K562 (cell line): ENCODE results near the gene GEMIN5. TPM values are rescaled to one million over a fixed set of nuclear protein-coding genes. Genes with fewer than 3 reads are reported as not detected.

Source experiments
- BRD9 ChIP-seq: fragments of 450-650 bp; IDR thresholded peaks from 2 replicates; pipeline ENCODE4 v1.6.1; 2018; ENCODE audit warnings: low read depth; ENCODE audit not compliant: partially characterized antibody
- CBFA2T2 ChIP-seq: fragments of 450-650 bp; conservative IDR thresholded peaks from 2 replicates; pipeline ENCODE4 v1.6.1; 2017; ENCODE audit warnings: mild to moderate bottlenecking
- GTF2E2 ChIP-seq: fragments of 200-800 bp; sonication (Bioruptor generic); IDR thresholded peaks from 2 replicates; pipeline ENCODE4 v1.6.1; 2016; ENCODE audit warnings: missing genetic modification characterization, missing compliant biosample characterization
- HDAC3 ChIP-seq: fragments of 450-650 bp; IDR thresholded peaks from 2 replicates; pipeline ENCODE4 v1.6.1; 2018; ENCODE audit warnings: borderline replicate concordance, mild to moderate bottlenecking, moderate library complexity; ENCODE audit not compliant: partially characterized antibody
- NFE2 ChIP-seq: IDR thresholded peaks from 2 replicates; pipeline ENCODE4 v1.6.1; 2014; ENCODE audit warnings: antibody characterized with exemption, low read depth
- NR3C1 ChIP-seq: sonication (generic); formaldehyde crosslinking; IDR thresholded peaks from 2 replicates; pipeline ENCODE4 v1.8.1; 2022; ENCODE audit warnings: missing genetic modification reagents
- POLR2G ChIP-seq: fragments of 200-400 bp; formaldehyde crosslinking; IDR thresholded peaks from 2 replicates; pipeline ENCODE4 v1.6.1; 2017; ENCODE audit warnings: low read depth, mild to moderate bottlenecking, antibody characterized with exemption, low read length, moderate library complexity
- RBM22 ChIP-seq: fragments of 200-400 bp; formaldehyde crosslinking; IDR thresholded peaks from 2 replicates; pipeline ENCODE4 v1.6.1; 2018; ENCODE audit warnings: low read length, low read depth; ENCODE audit not compliant: poor library complexity, severe bottlenecking
- TBP ChIP-seq: optimal IDR thresholded peaks from 2 replicates; pipeline ENCODE3; 2011; ENCODE audit warnings: low read depth, low read length, improper control_type of control experiment
- ZBTB33 ChIP-seq: sonication (generic); formaldehyde crosslinking; IDR thresholded peaks from 2 replicates; pipeline ENCODE4 v1.8.1; 2023; ENCODE audit warnings: mild to moderate bottlenecking, missing genetic modification reagents
- ZNF133 ChIP-seq: fragments of 250-450 bp; sonication (Bioruptor Pico); IDR thresholded peaks from 2 replicates; pipeline ENCODE4 v1.4.0; 2020; ENCODE audit warnings: mild to moderate bottlenecking
- ZNF197 ChIP-seq: fragments of 200-800 bp; sonication (Bioruptor generic); IDR thresholded peaks from 2 replicates; pipeline ENCODE4 v1.6.1; 2016; ENCODE audit warnings: low read depth, missing genetic modification characterization, missing compliant biosample characterization
- ZNF507 ChIP-seq: conservative IDR thresholded peaks from 2 replicates; pipeline ENCODE4 v1.6.1; 2017; ENCODE audit warnings: missing genetic modification characterization, missing compliant biosample characterization
- polyA plus RNA-seq, 8 experiments: library from polyadenylated mRNA; depleted of rRNA in 4 of 8; stranded (reverse) in 5 of 8; unstranded in 3 of 8; fragments of >200 nt; fragmentation: Nextera tagmentation in 2 of 8; fragmentation: Illumina TruSeq in 1 of 8; extraction: Ambion mirVana in 2 of 8; extraction: Trizol in 1 of 8; gene quantifications; 2 replicates each; pipeline versions ENCODE4 v1.2.1 to v1.2.3, GENCODE V29; 2011 to 2014; ENCODE audit warnings: inconsistent platforms in 1 of 8, missing spikeins in 1 of 8
- total RNA-seq, 7 experiments: library from RNA; depleted of rRNA in 6 of 7; stranded (reverse); fragments of >200 nt in 6 of 7; fragmentation: Illumina TruSeq in 2 of 7; extraction: Trizol in 2 of 7; gene quantifications; 2 replicates each; pipeline versions ENCODE4 v1.2.1 to v1.2.3, GENCODE V29; 2011 to 2021; ENCODE audit warnings: low replicate concordance in 1 of 7
- TF ChIP-seq, protein P1 (sequence below): fragments of 450-650 bp; IDR thresholded peaks from 2 replicates; pipeline ENCODE4 v1.6.1; 2017; ENCODE audit warnings: mild to moderate bottlenecking, moderate library complexity
- TF ChIP-seq, protein P2 (sequence below), 2 experiments: fragments of 450-650 bp; IDR thresholded peaks; 2 replicates each; pipeline ENCODE4 v1.6.1; 2016; ENCODE audit warnings: mild to moderate bottlenecking in 2 of 2, borderline replicate concordance in 1 of 2, low read depth in 1 of 2, moderate library complexity in 1 of 2

The GEMIN5 gene
- total and polyA plus RNA-seq, 9 of the 15 experiments (the other 6 are each of a cell fraction or from before 2014, with no cell fraction given): 10.3 to 48.2 (median 34.7) TPM

- TF ChIP-seq ZBTB33 (CRISPR knock-in tag) (peak; percentile 71), ZNF133 (CRISPR knock-in tag) (no peak), NR3C1 (CRISPR knock-in tag) (no peak; the same call in 1 of the 2 replicates), HDAC3 (no peak), TBP (peak; percentile 68), NFE2 (no peak), BRD9 (no peak), RBM22 (no peak), ZNF507 (tag) (no peak), POLR2G (peak; percentile 87), CBFA2T2 (no peak), ZNF197 (CRISPR knock-in tag) (no peak), GTF2E2 (no peak)
- TF ChIP-seq, protein P1, sequence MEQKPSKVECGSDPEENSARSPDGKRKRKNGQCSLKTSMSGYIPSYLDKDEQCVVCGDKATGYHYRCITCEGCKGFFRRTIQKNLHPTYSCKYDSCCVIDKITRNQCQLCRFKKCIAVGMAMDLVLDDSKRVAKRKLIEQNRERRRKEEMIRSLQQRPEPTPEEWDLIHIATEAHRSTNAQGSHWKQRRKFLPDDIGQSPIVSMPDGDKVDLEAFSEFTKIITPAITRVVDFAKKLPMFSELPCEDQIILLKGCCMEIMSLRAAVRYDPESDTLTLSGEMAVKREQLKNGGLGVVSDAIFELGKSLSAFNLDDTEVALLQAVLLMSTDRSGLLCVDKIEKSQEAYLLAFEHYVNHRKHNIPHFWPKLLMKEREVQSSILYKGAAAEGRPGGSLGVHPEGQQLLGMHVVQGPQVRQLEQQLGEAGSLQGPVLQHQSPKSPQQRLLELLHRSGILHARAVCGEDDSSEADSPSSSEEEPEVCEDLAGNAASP: no peak
- TF ChIP-seq, protein P2, sequence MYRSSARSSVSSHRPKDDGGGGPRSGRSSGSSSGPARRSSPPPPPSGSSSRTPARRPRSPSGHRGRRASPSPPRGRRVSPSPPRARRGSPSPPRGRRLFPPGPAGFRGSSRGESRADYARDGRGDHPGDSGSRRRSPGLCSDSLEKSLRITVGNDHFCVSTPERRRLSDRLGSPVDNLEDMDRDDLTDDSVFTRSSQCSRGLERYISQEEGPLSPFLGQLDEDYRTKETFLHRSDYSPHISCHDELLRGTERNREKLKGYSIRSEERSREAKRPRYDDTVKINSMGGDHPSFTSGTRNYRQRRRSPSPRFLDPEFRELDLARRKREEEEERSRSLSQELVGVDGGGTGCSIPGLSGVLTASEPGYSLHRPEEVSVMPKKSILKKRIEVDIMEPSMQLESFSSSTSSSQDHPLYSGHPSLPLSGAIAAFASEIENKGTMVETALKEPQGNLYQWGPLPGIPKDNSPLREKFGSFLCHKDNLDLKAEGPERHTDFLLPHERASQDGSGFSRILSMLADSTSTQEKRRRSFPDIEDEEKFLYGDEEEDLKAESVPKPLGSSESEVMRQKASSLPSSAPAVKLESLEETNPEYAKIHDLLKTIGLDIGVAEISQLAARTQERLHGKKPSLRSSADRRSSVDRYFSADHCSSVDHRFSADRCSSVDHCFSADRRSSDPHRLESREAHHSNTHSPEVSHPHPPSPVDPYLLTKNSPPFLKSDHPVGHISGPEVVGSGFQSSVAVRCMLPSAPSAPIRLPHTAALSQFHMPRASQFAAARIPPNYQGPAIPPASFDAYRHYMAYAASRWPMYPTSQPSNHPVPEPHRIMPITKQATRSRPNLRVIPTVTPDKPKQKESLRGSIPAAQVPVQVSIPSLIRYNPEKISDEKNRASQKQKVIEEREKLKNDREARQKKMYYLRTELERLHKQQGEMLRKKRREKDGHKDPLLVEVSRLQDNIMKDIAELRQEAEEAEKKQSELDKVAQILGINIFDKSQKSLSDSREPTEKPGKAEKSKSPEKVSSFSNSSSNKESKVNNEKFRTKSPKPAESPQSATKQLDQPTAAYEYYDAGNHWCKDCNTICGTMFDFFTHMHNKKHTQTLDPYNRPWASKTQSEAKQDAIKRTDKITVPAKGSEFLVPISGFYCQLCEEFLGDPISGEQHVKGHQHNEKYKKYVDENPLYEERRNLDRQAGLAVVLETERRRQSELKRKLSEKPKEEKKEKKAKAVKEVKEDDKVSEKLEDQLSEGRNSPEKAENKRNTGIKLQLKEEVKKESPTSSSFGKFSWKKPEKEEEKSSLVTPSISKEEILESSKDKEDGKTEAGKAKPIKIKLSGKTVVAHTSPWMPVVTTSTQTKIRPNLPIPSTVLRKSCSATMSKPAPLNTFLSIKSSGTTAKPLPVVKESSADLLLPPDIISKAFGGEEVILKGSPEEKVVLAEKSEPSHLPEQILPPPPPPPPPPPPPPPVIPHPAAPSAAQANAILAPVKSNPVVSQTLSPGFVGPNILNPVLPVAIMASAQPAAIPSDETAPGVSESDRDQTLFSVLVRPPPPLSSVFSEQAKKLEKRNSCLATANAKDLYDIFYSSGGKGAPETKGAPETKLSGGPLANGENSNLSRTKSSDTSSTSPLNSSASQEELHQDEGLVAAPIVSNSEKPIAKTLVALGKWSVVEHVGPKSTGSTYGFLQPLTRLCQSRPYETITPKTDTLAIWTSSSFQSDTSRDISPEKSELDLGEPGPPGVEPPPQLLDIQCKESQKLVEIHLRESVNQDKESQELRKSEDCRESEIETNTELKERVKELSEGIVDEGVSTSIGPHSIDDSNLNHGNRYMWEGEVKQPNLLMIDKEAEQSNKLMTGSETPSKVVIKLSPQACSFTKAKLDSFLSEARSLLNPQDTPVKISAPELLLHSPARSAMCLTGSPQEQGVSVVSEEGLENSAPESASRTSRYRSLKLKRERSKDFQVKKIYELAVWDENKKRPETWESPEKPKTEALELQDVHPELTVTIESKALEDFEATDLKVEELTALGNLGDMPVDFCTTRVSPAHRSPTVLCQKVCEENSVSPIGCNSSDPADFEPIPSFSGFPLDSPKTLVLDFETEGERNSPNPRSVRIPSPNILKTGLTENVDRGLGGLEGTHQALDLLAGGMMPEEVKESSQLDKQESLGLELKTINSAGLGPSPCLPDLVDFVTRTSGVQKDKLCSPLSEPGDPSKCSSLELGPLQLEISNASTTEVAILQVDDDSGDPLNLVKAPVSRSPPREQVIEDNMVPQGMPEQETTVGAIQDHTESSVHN (IDR thresholded peaks at IDR 0.05; ENCODE audit: borderline replicate concordance in 1 of 2, low read depth in 1 of 2): no peak
Observed at GRCh38 chr5:154937718-154938466, at the start of gene GEMIN5 (continued).
